Stimulated activated CD8-positive, alpha-beta memory T cell treated with anti-CD3 and anti-CD28 coated beads, Interleukin-2, amount 100 ng/mL, for 48 hours (primary cell): Measurements from ENCODE around the gene CALM3.
"Not testable (repeated sequence)": the region's sequence is repeated elsewhere in the genome, so short reads cannot be mapped to it uniquely, and the experiment has no call there.

Experiments used
- DNase-seq, 2 donors: peaks; one replicate each; pipeline ENCODE4 v3.0.0-alpha.2; 2020; ENCODE audit warnings: low read depth in 2 of 2

Gene CALM3

DNA sequence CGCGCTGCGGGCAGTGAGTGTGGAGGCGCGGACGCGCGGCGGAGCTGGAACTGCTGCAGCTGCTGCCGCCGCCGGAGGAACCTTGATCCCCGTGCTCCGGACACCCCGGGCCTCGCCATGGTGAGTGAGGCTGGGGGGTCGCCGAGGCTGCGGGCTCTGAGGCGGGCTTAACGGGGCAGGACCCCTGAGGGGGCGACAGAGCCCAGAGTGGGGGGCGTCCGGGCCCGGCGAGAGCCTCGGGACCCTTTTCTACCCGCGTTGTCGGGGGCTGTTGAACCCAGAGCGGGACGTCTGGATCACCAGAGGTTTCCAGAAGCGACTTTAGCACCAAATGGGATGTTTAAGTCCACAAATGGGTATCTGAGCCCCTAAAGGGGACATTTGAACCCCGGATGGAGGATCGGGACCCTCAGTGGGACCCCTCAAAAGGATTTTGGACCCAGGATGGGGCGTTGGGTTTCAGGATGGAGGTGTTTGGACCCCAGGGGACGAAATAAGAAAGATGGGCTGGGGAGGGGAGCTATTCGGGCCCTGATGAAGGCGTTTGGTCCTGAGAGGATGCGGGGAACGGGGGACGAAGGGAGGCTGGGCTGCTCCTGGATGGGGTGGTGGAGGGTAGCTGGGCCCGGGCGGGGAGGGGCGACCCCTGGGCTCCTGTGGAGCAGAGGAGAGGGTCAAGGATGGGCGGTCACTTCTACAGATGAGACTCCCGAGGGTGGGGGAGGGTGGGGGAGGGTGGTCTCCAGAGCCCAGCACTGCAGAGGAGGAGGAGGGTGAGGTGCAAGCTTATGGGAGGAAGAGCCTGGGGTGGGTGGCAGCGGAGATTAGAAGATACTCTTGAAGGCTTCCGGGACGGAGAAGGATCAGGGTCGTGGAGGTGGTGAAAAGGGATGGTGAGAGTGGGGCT lies at the start of gene CALM3:
CALM3 (plus strand) TSS at position 13 of the 907 bp plus-strand sequence; CDS start at position 118, 105 bp downstream.
- DNase-seq: no peak

DNA sequence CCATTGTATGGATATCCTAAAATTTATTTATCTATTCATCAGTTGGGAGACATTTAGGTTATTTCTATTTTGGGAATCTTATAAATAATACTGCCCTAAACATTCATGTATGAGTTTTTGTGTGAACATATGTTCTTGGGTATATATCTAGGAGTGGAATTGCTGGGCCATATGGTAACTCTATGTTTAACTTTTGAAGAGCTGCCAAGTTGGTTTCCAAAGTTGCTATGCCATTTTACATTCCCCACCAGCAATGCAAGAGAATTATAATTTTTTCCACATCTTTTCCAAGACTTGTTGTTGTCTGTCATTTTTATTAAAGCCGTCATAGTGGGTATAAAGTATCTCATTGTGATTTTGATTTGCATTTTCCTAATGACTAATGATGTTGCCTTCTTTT lies 48.2 kb upstream of the CALM3 start:
- DNase-seq: no peak

DNA sequence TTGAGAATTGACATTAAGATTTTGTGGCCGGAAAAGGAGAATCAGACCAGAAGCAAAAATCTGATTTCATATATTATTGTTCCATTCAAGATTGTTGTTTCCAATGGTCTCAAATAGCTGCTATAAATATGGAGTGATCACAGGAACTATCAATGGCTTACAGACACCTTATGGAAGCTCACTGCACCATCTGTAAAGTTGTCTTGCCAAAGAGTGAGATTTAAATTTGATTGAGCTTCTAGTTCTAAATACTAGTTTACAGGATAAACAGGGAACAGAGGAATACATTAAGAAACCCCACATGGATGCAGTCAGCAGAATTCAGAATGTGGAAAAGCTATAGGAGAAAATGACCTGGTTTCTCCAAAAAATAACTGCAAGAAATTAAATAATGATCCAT lies 47.0 kb upstream of the CALM3 start:
- no peak for DNase-seq

DNA sequence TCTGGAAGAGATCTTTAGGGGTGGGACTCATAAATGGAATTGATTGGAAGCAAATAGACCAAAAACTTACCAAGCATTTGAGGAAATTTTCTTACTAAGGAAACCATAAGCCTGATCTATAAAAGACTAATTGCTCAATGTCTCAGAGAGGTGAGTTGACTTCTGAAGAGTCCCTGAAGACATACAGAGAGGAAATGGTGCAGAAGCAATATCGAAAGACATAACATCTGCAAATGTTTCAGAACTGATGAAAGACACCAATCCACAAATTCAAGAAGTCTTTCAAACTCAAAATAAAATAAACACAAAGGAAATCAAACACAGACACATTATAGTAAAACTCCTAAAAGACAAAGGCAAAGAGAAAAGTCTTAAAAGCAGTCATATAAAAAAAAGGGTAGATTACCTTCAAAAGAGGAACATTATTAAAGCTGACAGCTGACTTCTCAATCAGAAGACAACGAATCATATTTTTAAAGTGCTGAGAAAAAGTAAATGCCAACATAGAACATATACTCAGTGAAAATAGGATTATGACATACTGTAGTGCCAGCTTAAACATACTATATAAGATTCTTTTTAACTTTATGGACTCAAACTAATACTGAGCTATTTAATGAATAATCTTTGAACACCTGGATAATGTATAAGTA lies 45.4 kb upstream of the CALM3 start:
- DNase-seq: no peak

DNA sequence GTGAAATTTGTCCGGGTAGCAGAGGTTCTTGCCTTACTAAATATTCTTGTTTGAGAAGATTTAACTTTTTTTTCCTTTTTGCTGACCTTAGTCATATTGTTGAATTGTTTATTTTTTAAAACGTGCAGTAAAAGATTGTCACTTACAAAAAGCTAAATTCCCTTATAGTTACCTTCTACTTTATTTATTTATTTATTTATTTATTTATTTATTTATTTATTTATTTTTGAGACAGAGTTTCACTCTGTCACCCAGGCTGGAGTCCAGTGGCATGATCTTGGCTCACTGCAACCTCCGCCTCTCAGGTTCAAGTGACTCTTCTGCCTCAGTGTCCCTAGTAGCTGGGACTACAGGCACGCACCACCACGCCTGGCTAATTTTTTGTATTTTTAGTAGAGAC lies 44.7 kb upstream of the CALM3 start:
- not testable (repeated sequence) for DNase-seq

DNA sequence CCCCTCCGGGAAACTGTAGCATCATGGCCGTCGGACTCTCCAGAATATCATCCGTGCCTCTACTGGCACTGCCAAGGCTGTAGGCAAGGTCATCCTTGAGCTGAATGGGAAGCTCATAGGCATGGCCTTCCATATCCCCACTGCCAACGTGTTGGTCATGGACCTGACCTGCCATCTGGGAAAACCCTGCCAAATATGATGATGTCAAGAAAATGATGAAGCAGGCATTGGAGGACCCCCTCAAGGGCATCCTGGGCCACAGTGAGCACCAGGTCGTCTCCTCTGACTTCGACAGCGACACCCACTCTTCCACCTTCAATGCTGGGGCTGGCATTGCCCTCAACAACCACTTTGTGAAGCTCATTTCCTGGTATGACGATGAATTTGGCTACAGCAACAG lies 41.9 kb upstream of the CALM3 start:
- DNase-seq: no peak

DNA sequence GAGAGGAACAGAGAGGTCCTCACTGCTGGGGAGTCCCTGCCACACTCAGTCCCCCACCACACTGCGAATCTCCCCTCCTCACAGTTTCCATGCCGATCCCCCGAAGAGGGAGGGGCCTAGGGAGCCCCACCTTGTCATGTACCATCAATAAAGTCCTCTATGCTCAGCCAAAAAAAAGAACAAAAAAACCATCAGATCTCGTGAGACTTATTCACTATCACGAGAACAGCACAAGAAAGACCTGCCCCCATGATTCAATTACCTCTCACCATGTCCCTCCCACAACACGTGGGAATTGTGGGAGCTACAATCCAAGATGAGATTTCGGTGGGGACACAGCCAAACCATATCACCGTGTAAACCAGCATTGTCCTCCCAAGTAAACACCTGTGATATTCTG lies 41.5 kb upstream of the CALM3 start:
- not testable (repeated sequence) for DNase-seq

DNA sequence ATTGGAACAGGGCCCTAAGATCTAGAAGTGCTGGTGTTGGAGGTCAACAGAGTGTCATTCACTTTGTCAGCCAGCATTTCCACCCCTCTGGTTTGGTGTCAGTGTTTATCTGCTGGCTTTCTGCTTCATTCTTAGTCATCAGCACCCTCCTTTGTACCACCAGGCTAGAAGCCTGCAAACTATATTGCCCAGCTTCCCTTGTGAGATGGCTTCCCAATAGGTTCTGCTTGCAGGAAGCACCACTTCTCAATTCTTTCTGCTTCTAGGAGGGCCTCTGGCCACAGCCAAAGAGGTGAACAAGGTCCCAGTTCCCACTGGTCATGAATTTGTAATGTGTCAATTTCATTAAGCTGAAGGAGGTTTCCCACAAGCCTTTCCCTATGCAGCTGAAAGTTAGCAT lies 36.4 kb upstream of the CALM3 start:
- no peak for DNase-seq

DNA sequence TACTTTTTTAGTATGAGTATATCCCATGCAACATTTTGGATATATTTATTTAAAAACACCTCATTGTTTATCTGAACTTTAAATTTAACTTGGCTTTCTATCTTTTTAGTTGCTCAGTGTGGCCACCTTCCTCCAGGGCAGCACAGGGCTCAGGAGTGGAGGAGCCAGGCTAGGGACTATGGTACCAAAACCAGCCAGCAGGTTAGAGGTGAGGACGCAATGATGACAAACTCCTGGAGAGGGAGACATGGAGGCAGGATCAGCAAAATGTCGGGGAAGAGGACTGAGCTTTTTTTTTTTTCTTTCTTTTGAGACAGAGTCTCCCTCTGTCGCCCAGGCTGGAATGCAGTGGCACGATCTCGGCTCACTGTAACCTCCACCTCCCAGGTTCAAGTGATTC lies 29.6 kb upstream of the CALM3 start:
- DNase-seq: no peak

DNA sequence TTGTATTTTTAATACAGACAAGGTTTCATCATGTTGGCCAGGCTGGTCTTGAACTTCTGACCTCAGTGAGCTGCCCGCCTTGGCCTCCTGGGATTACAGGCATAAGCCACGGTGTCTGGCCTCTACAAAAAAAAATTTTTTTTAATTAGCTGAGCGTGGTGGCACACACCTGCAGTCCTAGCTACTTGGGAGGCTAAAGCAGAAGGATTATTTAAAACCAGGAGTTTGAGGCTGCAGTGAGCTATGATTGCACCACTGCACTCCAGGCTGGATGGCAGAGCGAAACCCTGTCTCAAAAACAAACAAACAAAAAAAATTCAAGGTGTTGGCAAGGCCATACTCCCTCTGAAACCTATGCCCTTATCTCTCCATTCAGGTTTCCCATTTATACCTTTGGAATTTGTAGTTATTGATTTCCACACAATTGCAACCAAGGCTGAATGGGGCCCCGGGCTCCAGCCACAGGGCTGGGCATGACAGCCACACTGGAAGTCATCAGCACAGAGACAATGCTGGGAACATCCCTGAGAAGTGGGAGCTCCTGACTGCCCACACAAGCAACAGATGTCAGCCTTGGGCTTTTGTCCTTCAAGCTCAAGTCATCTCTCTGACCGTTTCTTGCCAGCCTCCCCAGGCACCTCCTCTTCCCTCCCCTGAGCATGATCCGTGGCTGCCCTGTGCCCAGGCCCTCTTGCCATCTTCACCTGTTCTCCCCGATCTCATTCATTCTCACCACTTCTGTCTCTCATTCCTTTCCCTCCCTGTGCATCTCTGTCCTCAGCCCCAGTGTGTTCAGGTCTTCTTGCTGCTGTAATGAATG lies 27.2 kb upstream of the CALM3 start:
- no peak for DNase-seq

DNA sequence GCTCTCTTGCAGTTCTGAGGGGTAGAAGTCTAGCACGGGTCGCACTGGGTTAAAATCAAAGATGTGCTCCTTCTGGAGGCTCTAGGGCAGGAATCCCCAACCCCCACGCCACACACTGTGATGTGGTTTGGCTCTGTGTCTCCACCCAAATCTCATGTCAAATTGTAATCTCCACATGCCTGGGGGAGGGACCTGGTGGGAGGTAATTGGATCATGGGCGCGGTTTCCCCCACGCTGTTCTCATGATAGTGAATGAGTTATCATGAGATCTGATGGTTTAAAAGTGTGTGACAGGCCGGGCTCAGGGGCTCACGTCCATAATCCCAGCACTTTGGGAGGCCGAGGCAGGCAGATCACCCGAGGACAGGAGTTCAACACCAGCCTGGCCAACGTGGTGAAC lies 26.6 kb upstream of the CALM3 start:
- DNase-seq: peak; percentile 10 to 23

DNA sequence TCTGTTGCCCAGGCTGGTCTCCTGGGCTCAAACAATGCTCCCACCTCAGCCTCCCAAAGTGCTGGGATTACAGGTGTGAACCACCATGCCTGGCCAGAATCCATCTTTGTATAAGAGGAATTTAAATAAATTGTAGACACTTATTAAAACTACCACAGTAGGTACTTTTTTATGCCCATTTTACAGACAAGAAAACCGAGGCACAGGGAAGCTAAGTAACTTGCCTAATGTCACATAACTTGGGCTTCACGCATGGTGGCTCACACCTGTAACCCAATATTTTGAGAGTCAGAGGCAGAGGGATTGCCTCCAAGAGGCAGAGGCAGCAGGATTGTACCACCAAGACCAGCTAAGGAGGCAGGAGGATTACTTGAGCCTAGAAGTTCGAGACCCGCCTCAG lies 22.7 kb upstream of the CALM3 start:
- DNase-seq: no peak

DNA sequence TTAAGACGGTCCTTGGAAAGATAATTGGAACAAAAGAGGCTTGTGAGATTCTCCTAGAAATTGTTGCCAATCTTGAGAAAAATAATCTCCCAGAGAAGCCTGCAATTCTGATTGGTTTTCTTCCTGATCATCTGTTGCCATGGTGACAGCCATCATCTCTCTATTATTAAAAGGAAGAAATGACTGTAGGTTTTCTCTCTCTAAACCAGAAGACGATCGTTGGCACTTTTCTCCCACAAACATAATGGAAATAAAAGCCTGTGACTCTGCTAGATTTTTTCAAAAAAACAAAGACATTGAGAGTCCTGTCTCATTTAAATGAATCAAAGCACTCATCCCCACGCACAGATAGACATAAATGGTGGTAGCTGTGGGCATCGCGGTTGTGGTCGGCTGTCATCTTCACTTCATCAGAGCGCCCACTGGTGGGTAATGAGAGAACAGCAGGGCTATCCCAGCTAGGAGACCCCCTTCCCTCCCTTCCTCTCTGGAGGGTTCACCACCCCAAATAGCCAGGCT lies 21.7 kb upstream of the CALM3 start:
- DNase-seq: peak in 1 of 2 donors; percentile 34

DNA sequence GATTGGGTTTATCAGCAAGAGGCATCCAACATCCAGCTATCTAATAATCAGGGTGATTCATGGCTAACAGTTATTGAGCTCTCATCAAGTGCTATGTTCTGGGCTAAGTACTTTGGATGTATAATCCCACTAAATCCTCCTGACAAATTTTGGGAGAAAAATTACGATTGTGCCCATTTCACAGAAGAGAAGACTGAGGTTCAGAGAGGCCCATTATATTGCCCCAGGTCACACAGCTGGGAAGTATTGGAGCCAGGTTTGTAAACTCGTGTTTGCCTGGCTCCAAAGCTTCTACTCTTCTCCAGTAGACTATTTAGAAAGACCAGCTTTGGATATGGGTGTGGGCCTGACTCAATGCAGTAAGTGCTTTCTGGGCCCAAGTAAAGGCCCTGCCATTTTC lies 20.9 kb upstream of the CALM3 start:
- no peak for DNase-seq

DNA sequence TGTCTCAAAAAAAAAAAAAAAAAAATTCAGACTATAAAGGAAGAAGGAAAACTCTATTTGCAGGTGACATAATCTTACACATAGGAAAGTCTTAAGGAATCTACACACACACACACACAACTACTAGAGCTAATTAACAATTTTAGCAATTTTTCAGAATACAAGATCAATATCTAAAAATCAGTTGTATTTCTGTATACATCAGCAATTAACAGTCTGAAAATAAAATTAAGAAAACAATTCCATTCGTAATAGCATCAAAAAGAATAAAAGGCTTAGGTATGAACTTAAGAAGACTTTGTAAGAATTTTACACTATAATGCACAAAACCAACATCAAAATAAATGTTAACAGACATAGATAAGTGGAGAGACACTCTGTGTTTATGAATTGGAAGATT lies 15.6 kb upstream of the CALM3 start:
- no peak for DNase-seq

DNA sequence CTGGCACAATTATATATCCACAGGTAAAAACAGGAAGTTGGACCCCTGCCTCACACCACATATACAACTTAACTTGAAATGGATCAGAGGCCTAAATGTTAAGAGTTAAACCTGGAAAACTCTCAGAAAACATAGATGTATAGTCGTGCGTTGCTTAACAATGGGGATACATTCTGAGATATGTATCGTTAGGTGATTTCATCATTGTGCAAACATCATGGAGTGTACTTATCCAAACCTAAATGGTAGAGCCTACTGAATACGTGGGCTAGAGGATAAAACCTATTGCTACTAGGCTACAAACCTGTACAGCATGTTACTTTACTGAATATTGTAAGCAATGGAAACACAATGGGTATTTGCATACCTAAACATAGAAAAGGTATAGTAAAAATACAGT lies 14.8 kb upstream of the CALM3 start:
- no peak for DNase-seq

DNA sequence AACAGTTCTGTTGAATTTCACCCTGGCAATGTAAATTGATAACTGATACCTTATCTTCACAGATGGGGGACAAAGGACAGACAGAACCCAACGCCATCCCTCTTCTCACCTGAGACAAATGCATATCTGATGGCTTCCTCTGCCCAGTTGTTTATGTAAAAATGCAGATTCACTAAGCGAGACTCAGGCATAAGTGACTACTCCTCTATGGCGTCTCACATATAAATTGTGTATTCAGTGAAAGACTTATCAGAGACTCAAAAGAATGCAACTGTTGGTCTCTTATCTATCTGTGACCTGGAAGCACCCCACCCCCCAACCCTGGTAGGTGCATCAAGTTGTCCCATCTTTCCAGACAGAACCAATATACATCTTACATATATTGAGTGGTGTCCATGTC lies 13.3 kb upstream of the CALM3 start:
- DNase-seq: no peak

DNA sequence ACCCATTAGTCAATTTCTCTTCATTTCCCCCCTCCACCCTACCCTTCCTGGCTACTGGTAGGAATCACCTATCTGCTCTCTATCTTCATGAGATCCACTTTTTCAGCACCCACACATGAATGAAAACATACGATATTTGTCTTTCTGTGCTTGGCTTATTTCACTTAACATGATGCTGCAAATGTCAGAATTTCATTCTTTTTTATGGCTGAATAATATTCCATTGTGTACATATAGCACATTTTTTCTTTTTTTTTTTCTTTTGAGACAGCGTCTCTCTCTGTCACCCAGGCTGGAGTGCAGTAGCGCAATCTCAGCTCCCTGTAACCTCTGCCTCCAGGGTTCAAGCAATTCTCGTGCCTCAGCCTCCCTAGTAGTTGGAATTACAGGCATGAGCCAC lies 9.9 kb upstream of the CALM3 start:
- no peak for DNase-seq

DNA sequence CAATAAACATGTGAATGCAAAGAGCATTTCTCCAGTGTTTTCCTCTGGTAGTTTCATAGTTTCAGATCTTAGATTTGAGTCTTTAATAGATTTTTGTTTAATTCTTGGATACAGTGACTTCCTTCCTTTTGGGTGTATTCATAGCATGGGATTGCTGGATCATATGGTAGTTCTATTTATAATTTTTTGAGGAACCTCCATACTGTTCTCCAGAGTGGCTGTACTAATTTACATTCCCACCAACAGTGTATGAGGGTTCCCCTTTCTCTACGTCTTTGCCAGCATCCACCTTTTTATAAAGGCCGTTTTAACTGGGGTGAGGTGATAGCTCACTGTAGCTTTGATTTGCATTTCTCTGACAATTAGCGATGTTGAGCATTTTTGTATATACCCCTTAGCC lies 9.3 kb upstream of the CALM3 start:
- DNase-seq: no peak

DNA sequence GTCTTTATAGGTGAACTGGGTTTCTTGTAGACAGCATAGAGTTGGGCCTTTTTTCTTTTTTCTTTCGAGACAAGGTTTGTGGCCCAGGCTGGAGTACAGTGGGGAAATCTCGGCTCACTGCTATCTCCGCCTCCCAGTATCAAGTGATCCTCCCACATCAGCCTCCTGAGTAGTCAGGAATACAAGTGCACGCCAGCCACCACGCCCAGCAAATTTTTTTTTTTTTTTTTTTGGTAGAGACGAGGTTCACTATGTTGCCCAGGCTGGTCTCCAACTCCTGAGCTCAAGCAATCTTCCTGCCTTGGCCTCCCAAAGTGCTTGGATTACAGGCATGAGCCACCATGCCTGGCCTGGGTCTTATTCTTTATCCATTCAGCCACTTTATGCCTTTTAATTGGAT lies 5.1 kb upstream of the CALM3 start:
- DNase-seq: no peak

DNA sequence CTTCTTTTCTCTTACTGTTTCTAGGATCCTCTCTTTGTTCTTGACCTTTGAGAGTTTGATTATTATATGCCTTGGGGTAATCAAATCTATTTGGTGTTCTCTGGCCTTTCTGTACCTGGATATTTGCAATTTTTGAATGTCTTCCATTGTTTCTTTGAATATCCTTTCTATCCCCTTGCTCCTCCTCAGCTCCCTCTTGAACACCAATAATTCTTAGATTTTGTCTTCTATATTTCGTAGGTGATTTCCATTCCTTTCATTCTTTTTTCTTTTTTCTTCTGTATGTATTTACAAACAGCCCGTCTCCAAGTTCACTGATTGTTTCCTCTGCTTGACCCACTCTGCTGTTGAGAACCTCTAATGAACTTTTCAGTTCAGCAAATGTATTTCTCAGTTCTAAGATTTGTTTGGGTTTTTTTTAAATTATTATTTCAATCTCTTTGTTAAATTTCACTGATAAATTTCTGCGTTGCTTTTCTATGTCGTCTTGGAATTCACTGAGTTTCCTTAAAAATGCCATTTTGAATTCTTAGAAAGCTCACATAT lies 2.7 kb upstream of the CALM3 start:
- DNase-seq: no peak
